Measurements from ENCODE around the gene INSL3.
"Not testable (repeated sequence)": the region's sequence is repeated elsewhere in the genome, so short reads cannot be mapped to it uniquely, and the experiment has no call there.

INSL3 gene

GRCh38 chr19:17784201-17785008 lies 36.9 kb downstream of the INSL3 start:
- no peak overlapping the region for H3K27ac ChIP-seq
- TF ChIP-seq ZFX (IDR thresholded peaks at IDR 0.05) (no peak), CTCF (conservative IDR thresholded peaks at IDR 0.05) (peak; percentile 90)

GRCh38 chr19:17783721-17784120 lies 37.6 kb downstream of the INSL3 start:
- H3K27ac ChIP-seq, result not testable (repeated sequence)

GRCh38 chr19:17780781-17781180 lies 40.5 kb downstream of the INSL3 start:
- TF ChIP-seq CTCF (conservative IDR thresholded peaks at IDR 0.05) (no peak), ZFX (IDR thresholded peaks at IDR 0.05) (no peak)
- H3K27ac ChIP-seq, result no peak overlapping the region

GRCh38 chr19:17778968-17779929 lies 42.1 kb downstream of the INSL3 start:
- no peak overlapping the region for H3K27ac ChIP-seq

GRCh38 chr19:17778251-17778967 lies 42.9 kb downstream of the INSL3 start:
- no peak overlapping the region for H3K27ac ChIP-seq

More at GRCh38 chr19:17778968-17779929, 42.1 kb downstream of the INSL3 start:
- no peak for TF ChIP-seq CTCF (conservative IDR thresholded peaks at IDR 0.05)

GRCh38 chr19:17777840-17778239 lies 43.5 kb downstream of the INSL3 start:
- not testable (repeated sequence) for H3K27ac ChIP-seq

More at GRCh38 chr19:17778251-17778967, 42.9 kb downstream of the INSL3 start:
- TF ChIP-seq CTCF (conservative IDR thresholded peaks at IDR 0.05), result no peak
- TF ChIP-seq ZFX (IDR thresholded peaks at IDR 0.05), result no peak

- TF ChIP-seq ZFX (IDR thresholded peaks at IDR 0.05) (no peak), CTCF (conservative IDR thresholded peaks at IDR 0.05) (no peak)
- no peak overlapping the region for H3K27ac ChIP-seq
These were observed 45.1 kb downstream of the INSL3 start for GRCh38 chr19:17775991-17776803.

Measured in C4-2B (cell line).